Renal cortex interstitium (tissue), 15 donors: ENCODE results near the gene CCDC112. TPM values are rescaled to one million over a fixed set of nuclear protein-coding genes. Genes with fewer than 3 reads are reported as not detected.
"Not testable (repeated sequence)": the region's sequence is repeated elsewhere in the genome, so short reads cannot be mapped to it uniquely, and the experiment has no call there.

Experiments
- DNase-seq, 11 donors: peaks; one replicate each; pipeline ENCODE4 v3.0.0-alpha.2; 2013; ENCODE audit warnings: low read depth in 9 of 11, low spot score in 4 of 11; ENCODE audit errors: extremely low read depth in 1 of 11
- long read RNA-seq, 16 experiments: transcript quantifications; one replicate each; lab custom pipeline, GENCODE V29; 2026
- polyA plus RNA-seq, 3 donors: library from polyadenylated mRNA; unstranded; fragments of 120-200 nt; gene quantifications; one replicate each; pipeline ENCODE4 v1.2.1, GENCODE V29; 2013; ENCODE audit not compliant: insufficient read length in 3 of 3

The CCDC112 gene, protein sequence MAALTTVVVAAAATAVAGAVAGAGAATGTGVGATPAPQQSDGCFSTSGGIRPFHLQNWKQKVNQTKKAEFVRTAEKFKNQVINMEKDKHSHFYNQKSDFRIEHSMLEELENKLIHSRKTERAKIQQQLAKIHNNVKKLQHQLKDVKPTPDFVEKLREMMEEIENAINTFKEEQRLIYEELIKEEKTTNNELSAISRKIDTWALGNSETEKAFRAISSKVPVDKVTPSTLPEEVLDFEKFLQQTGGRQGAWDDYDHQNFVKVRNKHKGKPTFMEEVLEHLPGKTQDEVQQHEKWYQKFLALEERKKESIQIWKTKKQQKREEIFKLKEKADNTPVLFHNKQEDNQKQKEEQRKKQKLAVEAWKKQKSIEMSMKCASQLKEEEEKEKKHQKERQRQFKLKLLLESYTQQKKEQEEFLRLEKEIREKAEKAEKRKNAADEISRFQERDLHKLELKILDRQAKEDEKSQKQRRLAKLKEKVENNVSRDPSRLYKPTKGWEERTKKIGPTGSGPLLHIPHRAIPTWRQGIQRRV
- polyA plus RNA-seq: 10 to 100 TPM; 15.3 to 19.7 (median 15.9) TPM
- long read RNA-seq, donor 1: 0 reads
- long read RNA-seq, donor 2: 0 reads
- long read RNA-seq, donor 3, partial matches to known transcripts: 0 of 2 reads
- long read RNA-seq, donor 3, other reads (novel, unspliced or antisense): 0 of 2 reads
- long read RNA-seq, donor 4: 0 reads
- long read RNA-seq, donor 5: 0 reads
- long read RNA-seq, donor 6, partial matches to known transcripts: 6 of 6 reads
- long read RNA-seq, donor 6, other reads (novel, unspliced or antisense): 0 of 6 reads
- long read RNA-seq, donor 7, partial matches to known transcripts: 0 of 2 reads
- long read RNA-seq, donor 7, other reads (novel, unspliced or antisense): 0 of 2 reads
- long read RNA-seq, donor 8: 0 reads
- long read RNA-seq, donor 9, partial matches to known transcripts: 0 of 3 reads
- long read RNA-seq, donor 9, other reads (novel, unspliced or antisense): 0 of 3 reads
- long read RNA-seq, donor 10: 0 reads
- long read RNA-seq, donor 11, partial matches to known transcripts: 0 of 2 reads
- long read RNA-seq, donor 11, other reads (novel, unspliced or antisense): 0 of 2 reads
- long read RNA-seq, donor 12, partial matches to known transcripts: 0 of 2 reads
- long read RNA-seq, donor 12, other reads (novel, unspliced or antisense): 0 of 2 reads
- long read RNA-seq, donor 13: 0 reads
- long read RNA-seq, donor 14: 0 reads
- long read RNA-seq, donor 15, partial matches to known transcripts: 0 of 1 reads
- long read RNA-seq, donor 15, other reads (novel, unspliced or antisense): 0 of 1 reads
- long read RNA-seq, donor 16, partial matches to known transcripts: 0 of 3 reads
- long read RNA-seq, donor 16, other reads (novel, unspliced or antisense): 0 of 3 reads

DNA sequence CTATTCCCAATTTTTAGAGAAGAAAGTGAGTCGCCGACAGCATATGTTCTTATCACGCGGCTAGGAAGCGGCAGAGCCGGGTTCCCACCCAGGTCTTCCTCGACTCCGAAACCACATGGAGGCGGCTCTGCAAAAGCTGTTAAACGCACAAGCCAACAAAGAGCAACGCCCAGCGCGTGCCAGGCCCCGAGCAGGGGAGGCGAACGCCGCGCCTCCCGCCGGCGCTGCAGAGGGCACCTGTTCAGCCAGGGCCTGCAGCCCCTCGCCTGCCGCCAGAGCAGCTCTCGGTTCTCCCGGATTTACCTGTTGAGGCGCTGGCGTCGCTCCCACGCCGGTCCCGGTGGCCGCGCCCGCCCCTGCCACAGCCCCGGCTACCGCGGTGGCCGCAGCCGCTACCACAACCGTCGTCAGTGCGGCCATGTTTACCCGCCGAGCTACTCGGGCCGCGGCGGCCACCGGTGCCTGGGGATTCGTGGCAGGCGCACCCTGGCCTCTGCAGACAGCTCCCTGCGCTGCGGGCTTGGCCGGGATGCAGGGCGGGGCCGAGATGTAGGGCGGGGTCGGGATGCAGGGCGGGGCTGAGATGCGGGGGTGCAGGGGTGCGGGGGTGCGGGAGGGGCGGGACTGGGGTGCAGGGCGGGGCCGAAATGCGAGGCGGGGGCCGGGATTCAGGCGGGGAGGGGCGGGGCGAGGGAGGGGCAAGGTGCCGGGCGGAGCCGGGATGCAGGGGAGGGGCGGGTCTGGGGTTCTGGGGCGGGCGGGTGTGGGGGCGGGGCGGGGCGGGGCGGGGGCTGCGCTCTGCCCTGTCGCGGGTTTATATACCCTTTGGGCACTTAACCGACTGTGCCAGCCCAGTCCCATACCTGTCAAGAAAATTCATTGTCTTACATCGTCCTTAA, at the start of gene CCDC112:
CCDC112 (minus strand) TSS at position 531 of the 899 bp plus-strand sequence; CDS start at position 420, 111 bp downstream.
- DNase-seq: peak in 9 of 11 donors; percentile 30 to 52 (median 36)

DNA sequence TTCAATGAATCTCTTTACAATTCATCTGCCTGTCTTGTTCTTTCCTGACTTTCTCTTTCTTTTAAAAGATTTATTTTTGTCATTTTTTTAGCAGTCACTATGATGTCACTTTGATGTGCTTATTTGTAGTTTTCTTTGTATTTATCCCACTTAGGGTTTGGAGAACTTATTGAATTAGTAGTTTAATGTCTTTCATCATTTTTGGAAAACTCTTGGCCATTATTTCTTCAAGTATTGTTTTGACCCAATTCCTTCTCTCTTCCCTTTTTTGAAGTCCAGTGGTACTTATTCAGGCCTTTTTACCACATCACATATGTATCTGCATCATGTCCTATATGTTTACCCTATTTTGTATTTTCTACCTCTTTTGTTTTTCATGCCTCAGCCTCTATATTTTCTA, 48.9 kb upstream of the CCDC112 start:
- no peak for DNase-seq

DNA sequence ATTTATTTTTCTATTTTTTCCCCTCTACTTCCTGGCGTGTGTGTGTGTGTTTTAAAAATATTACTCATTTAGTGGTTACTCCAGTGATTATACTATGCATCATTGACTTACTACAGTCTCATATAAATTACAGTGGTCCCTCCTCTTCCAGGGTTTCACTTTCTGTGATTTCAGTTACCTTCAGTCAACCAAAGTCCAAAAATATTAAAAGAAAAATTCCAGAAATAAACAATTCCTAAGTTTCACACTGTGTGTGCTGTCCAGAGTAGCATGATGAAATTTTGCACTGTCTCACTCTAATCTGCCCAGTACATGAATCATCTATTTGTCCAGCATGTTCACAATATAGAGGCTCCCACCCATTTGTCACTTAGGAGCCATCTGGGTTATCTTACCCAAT, 47.4 kb upstream of the CCDC112 start:
- no peak for DNase-seq

DNA sequence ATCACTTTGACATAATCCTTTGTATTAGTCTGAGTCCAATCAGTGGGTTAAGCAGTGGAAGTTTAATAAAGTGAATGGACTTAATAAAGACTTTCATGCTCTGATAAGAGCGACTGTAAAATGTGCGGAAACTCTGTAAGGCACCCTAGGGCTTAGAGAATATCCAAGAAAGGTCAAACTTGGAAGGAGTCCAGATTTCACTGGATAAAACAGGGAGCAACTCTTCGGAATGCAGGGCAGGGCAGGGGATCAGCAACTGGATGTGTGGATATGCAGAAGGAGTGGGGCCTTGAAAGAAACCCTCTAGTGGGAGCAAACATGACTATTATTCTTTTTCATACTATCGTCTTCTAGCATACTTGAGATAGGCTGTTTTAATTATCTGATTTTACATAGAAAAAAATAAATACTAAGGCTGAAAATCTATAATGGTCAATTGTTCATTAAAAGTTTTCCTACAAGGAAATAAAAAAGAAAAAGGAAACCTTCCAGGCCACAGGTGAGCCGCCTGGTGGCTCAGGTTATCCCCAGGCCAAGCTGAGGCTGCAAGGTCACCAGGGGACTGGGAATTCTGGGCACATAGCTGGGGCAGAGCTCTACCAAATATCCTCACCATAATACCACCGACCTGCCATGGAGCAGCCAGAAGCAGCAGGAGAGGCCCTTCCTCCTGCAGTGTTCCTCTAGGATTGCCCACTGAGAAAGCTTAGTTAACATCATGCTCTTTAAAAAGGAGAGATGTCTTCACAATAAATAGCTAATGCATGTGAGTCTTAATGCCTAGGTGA, 46.3 kb upstream of the CCDC112 start:
- DNase-seq: no peak

DNA sequence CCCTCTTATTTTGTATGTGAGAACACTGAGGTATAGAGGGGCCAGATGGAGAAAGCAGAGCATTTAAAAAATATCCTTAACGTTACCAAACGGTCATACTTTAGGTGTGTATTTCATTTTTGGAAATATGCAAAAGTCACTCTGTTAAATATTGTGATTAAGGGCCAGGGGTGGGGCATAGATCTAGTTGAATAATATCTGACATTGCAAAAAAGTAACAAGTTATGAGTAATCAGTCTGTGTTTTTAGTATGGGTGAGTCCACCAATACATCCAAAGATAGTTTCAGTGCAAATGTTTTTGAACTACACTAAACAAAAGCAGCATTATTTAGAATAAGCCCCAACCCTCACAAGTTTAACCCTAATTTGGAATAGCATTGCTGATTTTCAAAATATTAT, 45.3 kb upstream of the CCDC112 start:
- DNase-seq: no peak

DNA sequence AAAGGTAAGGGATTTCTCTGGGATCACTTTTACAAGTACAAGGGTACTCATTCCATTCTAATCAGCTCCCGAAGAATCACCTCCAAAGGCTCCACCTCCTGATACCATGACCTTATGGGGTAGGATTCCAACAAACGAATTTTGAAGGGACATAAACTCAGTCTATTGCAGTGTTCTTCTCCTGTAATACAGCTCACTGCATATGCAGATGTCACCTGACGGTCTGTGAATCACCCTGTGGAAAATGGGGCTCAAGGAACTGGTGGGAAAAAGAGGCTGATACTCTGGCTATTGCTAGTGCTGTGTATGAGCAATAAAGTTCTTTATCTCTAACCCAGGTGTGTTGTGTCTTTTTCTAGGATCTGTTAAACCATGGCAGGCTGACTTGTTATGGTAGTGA, 42.4 kb upstream of the CCDC112 start:
- no peak for DNase-seq

DNA sequence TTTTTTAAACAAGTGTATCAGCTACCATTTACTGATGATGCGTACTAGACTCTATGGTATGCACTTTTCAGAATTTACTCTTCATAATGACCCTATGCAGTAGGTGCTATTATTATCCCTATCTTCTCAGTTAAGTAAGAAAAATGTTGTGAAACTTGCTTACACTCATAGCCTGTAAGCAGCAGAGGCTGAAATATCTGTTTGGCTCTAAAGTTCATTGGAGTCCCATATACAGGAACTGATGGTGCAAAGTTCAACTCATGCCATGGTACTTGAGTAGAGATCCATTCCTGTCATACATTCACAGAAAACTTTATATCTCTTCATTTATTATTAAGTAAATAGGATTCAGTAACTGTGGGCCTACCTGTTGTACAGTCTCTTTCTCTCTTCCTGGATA, 41.4 kb upstream of the CCDC112 start:
- DNase-seq: no peak

DNA sequence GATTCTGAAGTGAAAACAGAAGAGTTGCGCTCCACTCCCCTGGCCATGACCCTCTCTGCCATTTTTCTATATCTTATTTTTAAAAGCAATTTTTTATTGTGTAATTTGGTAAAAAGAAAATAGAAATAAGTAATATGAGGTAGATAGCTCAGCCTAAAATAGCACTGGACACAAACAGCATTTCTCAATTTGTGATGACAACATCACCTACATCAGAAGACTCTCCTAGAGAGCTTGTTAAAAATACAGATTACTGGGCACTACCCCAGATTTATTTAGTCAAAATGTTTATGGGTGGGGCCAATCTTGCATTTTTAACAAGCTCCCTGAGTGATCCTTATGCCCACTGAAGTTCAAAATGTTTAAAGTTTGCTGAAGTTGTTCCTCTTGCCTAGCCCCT, 40.5 kb upstream of the CCDC112 start:
- no peak for DNase-seq

DNA sequence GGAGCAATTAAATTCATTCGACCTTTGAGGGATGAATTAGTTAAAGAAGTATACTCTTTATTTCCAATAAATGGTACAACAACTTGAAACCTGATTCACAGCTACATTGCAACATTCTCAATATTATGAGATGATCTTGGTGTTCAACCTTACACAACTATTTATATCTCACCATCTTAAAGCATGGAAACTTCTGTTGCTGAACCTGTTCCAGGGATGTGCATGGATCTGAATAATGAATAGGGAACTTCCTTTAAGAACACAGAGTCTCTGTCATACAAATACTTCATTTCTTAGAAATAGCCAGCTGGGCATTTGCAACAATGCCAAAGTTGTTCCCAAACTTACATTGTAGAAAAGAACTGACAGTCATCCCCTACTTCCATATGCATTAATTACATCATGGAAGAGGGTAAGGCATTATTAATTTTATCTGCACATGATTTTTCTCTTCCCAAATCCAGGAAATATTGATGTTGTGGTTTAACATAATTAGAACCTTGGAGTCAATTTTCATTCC, 39.8 kb upstream of the CCDC112 start:
- no peak for DNase-seq

DNA sequence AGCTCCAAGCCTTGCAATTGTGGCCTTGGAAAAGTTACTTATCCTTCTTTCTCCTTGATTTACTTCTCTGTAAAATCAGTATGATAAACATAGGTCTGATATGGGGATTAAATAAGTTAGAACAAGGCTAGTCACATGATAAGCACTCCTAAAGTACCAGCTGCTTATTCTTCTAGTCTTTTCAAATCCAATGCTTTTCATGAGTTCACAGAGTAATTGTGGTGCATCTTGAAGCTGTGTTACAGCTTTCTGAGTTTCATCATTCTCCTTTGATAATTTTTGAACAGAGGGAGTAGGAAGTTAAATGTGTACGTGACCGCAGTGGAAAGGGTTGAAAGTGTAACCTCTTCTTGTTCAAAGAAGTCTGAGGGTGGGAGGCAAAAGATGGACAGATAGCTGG, 38.8 kb upstream of the CCDC112 start:
- no peak for DNase-seq

DNA sequence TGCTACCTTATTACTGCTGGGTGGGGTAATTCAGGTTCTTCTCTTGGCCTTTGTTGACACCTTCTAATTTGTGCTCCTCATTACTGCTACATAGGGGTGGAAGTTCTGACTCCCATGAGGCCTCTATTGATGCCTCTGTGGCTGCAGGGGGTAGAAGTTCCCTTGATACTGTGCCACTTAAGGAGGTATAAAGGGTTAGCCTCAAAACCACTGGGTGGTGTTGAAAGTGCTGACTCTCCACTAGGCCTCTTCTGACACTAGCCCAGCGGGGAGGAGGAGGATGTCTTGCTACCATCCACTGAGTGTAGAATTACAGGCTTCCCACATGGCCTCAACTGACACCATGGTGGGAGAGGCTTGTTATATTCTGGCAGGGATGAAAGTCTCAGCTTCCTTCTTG, 36.7 kb upstream of the CCDC112 start:
- no peak for DNase-seq

DNA sequence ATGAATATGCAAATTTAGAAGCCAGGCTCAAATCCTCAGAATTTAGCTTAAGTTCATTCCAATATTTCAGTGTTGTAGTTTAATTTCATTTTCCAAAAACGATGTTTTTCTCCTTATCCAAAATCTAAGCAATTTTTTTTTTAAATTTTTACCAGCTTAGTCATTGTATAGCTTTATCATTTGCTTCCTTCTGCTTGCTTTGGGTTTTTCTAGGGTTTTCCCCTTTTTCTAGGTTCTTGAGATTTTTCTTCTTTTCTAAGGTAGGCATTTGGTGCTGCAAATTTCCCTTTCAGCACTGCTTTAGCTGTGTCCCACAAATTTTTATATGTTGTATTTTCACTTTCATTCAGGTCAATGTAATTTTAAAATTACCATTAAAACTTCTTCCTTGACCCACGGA, 34.4 kb upstream of the CCDC112 start:
- DNase-seq: no peak

DNA sequence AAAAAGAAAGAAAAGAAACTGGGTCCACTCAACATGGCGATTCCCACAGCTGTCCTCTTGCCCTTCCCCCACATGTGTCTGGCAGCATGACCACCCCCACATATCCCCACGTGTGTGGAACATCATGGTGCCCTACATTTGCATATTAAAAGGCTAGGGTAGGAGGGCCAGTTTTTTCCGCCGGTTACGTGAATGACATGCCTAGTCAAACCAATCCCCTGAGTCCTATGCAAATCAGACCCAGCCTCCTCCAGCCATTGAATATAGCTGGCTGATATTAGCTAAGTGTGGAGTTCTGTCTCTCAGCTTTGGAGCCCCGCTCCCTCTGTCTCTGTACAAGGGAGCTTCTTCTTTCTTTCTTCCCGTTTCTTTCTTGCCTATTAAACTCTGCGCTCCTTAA, 33.0 kb upstream of the CCDC112 start:
- peak in 1 of 11 donors; percentile 22 for DNase-seq

DNA sequence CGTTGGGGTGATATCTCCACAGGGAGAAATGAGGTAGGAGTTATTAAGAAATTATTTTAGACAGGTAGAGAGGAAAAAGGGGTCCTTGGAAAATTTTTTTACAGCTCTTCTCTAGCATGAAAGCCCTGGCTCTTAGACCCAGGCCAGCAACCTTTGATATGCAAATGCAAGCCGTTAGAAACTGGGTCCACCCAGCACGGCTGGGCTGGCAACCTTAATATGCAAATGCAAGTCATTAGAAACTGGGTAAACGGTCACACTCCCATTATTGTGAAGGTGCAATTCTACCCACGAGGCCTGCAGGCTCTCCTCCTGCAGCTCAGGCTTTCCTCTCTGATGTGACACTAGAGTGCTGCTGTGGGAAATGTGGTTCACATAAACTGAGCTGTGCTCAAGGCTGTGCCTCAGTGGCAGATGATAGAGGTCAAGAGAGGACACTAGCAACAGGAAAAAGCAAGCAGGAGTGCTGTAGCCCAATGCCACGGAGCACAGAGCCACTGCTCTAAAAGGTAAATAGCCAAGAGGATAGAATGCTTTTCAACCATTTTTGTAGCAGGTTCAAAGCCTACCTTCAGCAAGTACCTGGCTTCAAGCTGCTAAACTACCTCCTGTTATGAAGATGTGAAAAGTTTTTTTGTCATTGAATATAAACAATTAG, 32.3 kb upstream of the CCDC112 start:
- DNase-seq: not testable (repeated sequence)

DNA sequence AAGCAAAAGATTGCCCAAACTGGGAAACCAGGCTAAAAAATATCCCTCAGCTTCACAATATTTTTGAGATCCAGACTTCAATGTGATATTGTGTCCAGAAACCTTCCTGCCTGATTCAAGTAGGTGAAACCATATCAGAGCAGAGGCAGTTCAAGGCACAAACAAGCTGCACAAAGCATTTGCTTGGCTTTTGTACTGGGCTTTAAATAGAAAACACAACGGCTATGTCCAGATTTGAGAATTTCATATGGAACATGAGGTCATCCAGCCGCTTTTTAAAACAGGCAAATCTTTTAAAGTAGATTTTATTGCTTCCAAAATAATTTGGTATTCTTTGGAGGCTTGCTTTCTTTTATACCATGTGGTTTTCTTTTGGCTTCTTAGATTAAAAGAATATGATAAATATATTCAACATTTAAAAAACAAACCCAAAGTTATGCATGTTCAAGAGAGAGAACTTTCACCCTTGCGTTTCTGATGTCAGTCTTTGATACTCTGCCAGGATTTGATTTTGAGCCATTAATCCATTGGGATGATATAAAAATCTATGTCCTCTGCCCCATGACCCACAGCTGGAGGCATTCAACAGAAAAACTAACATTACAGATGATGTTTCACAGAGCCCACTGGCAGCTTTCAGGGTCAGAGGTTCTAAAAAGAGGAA, 29.0 kb upstream of the CCDC112 start:
- peak in 10 of 11 donors; percentile 41 to 81 (median 56) for DNase-seq

DNA sequence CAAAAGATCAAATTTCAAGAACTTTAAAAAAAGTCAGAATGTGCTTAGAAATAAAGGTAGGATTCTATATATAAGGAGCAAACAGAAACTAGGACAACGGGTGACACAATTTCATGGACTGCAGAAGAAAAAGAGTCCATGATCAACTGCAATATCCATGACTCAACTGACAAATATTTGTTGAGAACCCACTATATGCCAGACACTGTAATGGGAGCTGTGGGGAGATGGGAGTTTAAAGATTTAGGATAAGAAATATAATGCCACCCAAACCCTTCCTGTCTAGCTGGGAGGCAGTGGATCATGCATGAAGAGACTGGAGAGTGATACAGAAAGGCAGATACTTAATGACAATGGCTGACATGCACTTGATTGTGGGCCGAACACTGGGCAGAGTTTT, 27.6 kb upstream of the CCDC112 start:
- DNase-seq: no peak
